Ishikawa (cell line): Measurements from ENCODE around the gene SOBP.

Experiments
- CEBPB ChIP-seq: IDR thresholded peaks from 2 replicates; pipeline ENCODE4 v1.6.1; 2012
- CREB1 ChIP-seq: IDR thresholded peaks from 2 replicates; pipeline ENCODE4 v1.6.1; 2012; ENCODE audit warnings: low read depth
- EGR1 ChIP-seq: IDR thresholded peaks from 2 replicates; pipeline ENCODE4 v1.6.1; 2012
- EP300 ChIP-seq: IDR thresholded peaks from 2 replicates; pipeline ENCODE4 v1.6.1; 2012; ENCODE audit warnings: borderline replicate concordance
- FOXM1 ChIP-seq: IDR thresholded peaks from 2 replicates; pipeline ENCODE4 v1.6.1; 2012; ENCODE audit warnings: low read depth, borderline replicate concordance
- NFIC ChIP-seq: IDR thresholded peaks from 2 replicates; pipeline ENCODE4 v1.6.1; 2012
- RAD21 ChIP-seq: IDR thresholded peaks from 2 replicates; pipeline ENCODE4 v1.6.1; 2012; ENCODE audit warnings: low read depth
- TAF1 ChIP-seq: IDR thresholded peaks from 2 replicates; pipeline ENCODE4 v1.6.1; 2012; ENCODE audit warnings: low read depth, mild to moderate bottlenecking
- TCF12 ChIP-seq: IDR thresholded peaks from 2 replicates; pipeline ENCODE4 v1.6.1; 2012; ENCODE audit warnings: low read depth
- TEAD4 ChIP-seq: IDR thresholded peaks from 2 replicates; pipeline ENCODE4 v1.6.1; 2012
- YY1 ChIP-seq: IDR thresholded peaks from 2 replicates; pipeline ENCODE4 v1.6.1; 2012; ENCODE audit warnings: low read depth
- ZBTB7A ChIP-seq: IDR thresholded peaks from 2 replicates; pipeline ENCODE4 v1.6.1; 2012; ENCODE audit warnings: low read depth
- TF ChIP-seq, protein P1 (sequence below): IDR thresholded peaks from 2 replicates; pipeline ENCODE4 v1.6.1; 2012; ENCODE audit warnings: low read depth, mild to moderate bottlenecking
- TF ChIP-seq, protein P2 (sequence below): IDR thresholded peaks from 2 replicates; pipeline ENCODE4 v1.6.1; 2012
- TF ChIP-seq, protein P3 (sequence below): IDR thresholded peaks from 2 replicates; pipeline ENCODE4 v1.6.1; 2012

Gene SOBP

DNA sequence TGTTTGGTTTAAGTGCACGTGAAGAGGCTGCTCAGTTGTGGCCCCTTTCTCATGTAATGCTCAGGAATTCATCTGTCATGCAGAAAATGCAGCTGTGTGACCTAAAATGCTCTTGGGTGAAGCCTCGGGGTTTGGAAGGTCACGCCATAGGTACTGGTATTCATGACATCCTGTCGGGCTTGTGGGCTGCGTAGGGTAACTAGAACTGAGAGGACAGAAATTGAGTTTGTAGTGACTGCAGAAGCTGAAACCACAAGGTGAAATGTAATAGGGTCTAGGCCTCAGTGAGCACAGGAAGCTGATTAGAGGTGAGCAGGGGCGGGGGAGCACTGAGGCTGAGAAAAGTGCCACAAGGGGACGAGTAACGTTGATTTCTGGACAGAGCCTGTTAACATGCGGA is 128.8 kb downstream of the SOBP start:
- no peak for TF ChIP-seq RAD21
- TF ChIP-seq TCF12 = no peak
- TF ChIP-seq EP300 = no peak
- TF ChIP-seq, protein P1, sequence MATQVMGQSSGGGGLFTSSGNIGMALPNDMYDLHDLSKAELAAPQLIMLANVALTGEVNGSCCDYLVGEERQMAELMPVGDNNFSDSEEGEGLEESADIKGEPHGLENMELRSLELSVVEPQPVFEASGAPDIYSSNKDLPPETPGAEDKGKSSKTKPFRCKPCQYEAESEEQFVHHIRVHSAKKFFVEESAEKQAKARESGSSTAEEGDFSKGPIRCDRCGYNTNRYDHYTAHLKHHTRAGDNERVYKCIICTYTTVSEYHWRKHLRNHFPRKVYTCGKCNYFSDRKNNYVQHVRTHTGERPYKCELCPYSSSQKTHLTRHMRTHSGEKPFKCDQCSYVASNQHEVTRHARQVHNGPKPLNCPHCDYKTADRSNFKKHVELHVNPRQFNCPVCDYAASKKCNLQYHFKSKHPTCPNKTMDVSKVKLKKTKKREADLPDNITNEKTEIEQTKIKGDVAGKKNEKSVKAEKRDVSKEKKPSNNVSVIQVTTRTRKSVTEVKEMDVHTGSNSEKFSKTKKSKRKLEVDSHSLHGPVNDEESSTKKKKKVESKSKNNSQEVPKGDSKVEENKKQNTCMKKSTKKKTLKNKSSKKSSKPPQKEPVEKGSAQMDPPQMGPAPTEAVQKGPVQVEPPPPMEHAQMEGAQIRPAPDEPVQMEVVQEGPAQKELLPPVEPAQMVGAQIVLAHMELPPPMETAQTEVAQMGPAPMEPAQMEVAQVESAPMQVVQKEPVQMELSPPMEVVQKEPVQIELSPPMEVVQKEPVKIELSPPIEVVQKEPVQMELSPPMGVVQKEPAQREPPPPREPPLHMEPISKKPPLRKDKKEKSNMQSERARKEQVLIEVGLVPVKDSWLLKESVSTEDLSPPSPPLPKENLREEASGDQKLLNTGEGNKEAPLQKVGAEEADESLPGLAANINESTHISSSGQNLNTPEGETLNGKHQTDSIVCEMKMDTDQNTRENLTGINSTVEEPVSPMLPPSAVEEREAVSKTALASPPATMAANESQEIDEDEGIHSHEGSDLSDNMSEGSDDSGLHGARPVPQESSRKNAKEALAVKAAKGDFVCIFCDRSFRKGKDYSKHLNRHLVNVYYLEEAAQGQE = no peak
- no peak for TF ChIP-seq YY1
- no peak for TF ChIP-seq TAF1
- no peak for TF ChIP-seq FOXM1
- TF ChIP-seq, protein P2, sequence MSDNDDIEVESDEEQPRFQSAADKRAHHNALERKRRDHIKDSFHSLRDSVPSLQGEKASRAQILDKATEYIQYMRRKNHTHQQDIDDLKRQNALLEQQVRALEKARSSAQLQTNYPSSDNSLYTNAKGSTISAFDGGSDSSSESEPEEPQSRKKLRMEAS = no peak
- no peak for TF ChIP-seq TEAD4
- TF ChIP-seq, protein P3, sequence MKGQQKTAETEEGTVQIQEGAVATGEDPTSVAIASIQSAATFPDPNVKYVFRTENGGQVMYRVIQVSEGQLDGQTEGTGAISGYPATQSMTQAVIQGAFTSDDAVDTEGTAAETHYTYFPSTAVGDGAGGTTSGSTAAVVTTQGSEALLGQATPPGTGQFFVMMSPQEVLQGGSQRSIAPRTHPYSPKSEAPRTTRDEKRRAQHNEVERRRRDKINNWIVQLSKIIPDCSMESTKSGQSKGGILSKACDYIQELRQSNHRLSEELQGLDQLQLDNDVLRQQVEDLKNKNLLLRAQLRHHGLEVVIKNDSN = no peak
- no peak for TF ChIP-seq CEBPB
- TF ChIP-seq CREB1 = no peak
- no peak for TF ChIP-seq NFIC
- no peak for TF ChIP-seq ZBTB7A

GRCh38 chr6:107620732-107621131 is 130.8 kb downstream of the SOBP start:
- no peak for TF ChIP-seq CREB1
- no peak for TF ChIP-seq YY1
- TF ChIP-seq EP300 = no peak
- TF ChIP-seq, protein P1 = no peak
- TF ChIP-seq, protein P3 = no peak
- no peak for TF ChIP-seq RAD21
- no peak for TF ChIP-seq TCF12
- TF ChIP-seq EGR1 = no peak
- TF ChIP-seq ZBTB7A = no peak
- no peak for TF ChIP-seq FOXM1
- TF ChIP-seq NFIC = no peak
- no peak for TF ChIP-seq CEBPB
- no peak for TF ChIP-seq TAF1
- TF ChIP-seq, protein P2 = no peak
- TF ChIP-seq TEAD4 = no peak

GRCh38 chr6:107621229-107621937 is 131.5 kb downstream of the SOBP start:
- TF ChIP-seq EP300 (no peak), NFIC (no peak), TAF1 (no peak), RAD21 (no peak), ZBTB7A (no peak), FOXM1 (no peak), YY1 (no peak), CEBPB (no peak), TCF12 (no peak)
- TF ChIP-seq, protein P1 = no peak
- TF ChIP-seq, protein P2 = no peak
- TF ChIP-seq, protein P3 = no peak

- TF ChIP-seq, protein P3 = no peak
- no peak for TF ChIP-seq RAD21
- TF ChIP-seq, protein P1 = no peak
- no peak for TF ChIP-seq TCF12
- TF ChIP-seq CREB1 = no peak
- no peak for TF ChIP-seq TAF1
- no peak for TF ChIP-seq FOXM1
- no peak for TF ChIP-seq EP300
- TF ChIP-seq EGR1 = no peak
- TF ChIP-seq, protein P2 = no peak
- TF ChIP-seq YY1 = no peak
- no peak for TF ChIP-seq TEAD4
- no peak for TF ChIP-seq CEBPB
Measured at GRCh38 chr6:107622269-107622668, 132.4 kb downstream of the SOBP start.
